GM12878 (cell line): Measurements from ENCODE around the gene TFDP1.

Source experiments
- CTCF ChIP-seq, 3 experiments: IDR thresholded peaks in 2 of 3; conservative IDR thresholded peaks in 1 of 3; 2 replicates each; pipeline ENCODE4 v1.5.1; 2011; ENCODE audit warnings: low read depth in 3 of 3, low read length in 3 of 3, mild to moderate bottlenecking in 3 of 3, control low read depth in 2 of 3, moderate library complexity in 2 of 3, inconsistent platforms in 1 of 3, mixed read lengths in 1 of 3; ENCODE audit not compliant: control insufficient read depth in 2 of 3, insufficient read depth in 1 of 3; ENCODE audit errors: extremely low read depth in 1 of 3
- MXI1 ChIP-seq: fragments of 150-350 bp; IDR thresholded peaks from 2 replicates; pipeline ENCODE4 v1.6.1; 2011; ENCODE audit warnings: low read depth, mild to moderate bottlenecking, inconsistent platforms, low read length, improper control_type of control experiment
- POLR2AphosphoS5 ChIP-seq: IDR thresholded peaks from 2 replicates; pipeline ENCODE4 v1.6.1; 2011; ENCODE audit warnings: mild to moderate bottlenecking, low read length, inconsistent platforms
- SMAD1 ChIP-seq: fragments of 450-650 bp; IDR thresholded peaks from 2 replicates; pipeline ENCODE4 v1.6.1; 2018; ENCODE audit warnings: mild to moderate bottlenecking, low read depth; ENCODE audit not compliant: partially characterized antibody
- STAT3 ChIP-seq: IDR thresholded peaks from 2 replicates; pipeline ENCODE4 v1.6.1; 2011; ENCODE audit warnings: low read depth, low read length, improper control_type of control experiment
- SUZ12 ChIP-seq: fragments of 200-600 bp; sonication (generic); IDR thresholded peaks from one replicate; pipeline ENCODE4 v1.6.1; 2018; ENCODE audit warnings: antibody characterized with exemption, mild to moderate bottlenecking; ENCODE audit not compliant: unreplicated experiment
- ZNF207 ChIP-seq: fragments of 450-650 bp; IDR thresholded peaks from 2 replicates; pipeline ENCODE4 v1.6.1; 2014; ENCODE audit warnings: antibody characterized with exemption, mild to moderate bottlenecking, borderline replicate concordance
- TF ChIP-seq, protein P1 (sequence below): IDR thresholded peaks from 2 replicates; pipeline ENCODE4 v1.6.1; 2011; ENCODE audit warnings: low read depth, low read length, improper control_type of control experiment, borderline replicate concordance
- TF ChIP-seq, protein P2 (sequence below): IDR thresholded peaks from 2 replicates; pipeline ENCODE4 v1.6.1; 2012; ENCODE audit warnings: mild to moderate bottlenecking, low read depth, low read length

GRCh38 chr13:113607056-113607888, 22.7 kb downstream of the TFDP1 start:
- TF ChIP-seq CTCF (IDR thresholded peaks at IDR 0.05 in 2 of 3, conservative IDR thresholded peaks at IDR 0.05 in 1 of 3; ENCODE audit: control insufficient read depth in 2 of 3, extremely low read depth in 1 of 3, insufficient read depth in 1 of 3, low read depth in 3 of 3, low read length in 3 of 3) (no peak), STAT3 (no peak), POLR2AphosphoS5 (no peak), SMAD1 (no peak), MXI1 (no peak), ZNF207 (no peak), SUZ12 (no peak)
- TF ChIP-seq, protein P1, sequence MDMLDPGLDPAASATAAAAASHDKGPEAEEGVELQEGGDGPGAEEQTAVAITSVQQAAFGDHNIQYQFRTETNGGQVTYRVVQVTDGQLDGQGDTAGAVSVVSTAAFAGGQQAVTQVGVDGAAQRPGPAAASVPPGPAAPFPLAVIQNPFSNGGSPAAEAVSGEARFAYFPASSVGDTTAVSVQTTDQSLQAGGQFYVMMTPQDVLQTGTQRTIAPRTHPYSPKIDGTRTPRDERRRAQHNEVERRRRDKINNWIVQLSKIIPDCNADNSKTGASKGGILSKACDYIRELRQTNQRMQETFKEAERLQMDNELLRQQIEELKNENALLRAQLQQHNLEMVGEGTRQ, result no peak
- TF ChIP-seq, protein P2, sequence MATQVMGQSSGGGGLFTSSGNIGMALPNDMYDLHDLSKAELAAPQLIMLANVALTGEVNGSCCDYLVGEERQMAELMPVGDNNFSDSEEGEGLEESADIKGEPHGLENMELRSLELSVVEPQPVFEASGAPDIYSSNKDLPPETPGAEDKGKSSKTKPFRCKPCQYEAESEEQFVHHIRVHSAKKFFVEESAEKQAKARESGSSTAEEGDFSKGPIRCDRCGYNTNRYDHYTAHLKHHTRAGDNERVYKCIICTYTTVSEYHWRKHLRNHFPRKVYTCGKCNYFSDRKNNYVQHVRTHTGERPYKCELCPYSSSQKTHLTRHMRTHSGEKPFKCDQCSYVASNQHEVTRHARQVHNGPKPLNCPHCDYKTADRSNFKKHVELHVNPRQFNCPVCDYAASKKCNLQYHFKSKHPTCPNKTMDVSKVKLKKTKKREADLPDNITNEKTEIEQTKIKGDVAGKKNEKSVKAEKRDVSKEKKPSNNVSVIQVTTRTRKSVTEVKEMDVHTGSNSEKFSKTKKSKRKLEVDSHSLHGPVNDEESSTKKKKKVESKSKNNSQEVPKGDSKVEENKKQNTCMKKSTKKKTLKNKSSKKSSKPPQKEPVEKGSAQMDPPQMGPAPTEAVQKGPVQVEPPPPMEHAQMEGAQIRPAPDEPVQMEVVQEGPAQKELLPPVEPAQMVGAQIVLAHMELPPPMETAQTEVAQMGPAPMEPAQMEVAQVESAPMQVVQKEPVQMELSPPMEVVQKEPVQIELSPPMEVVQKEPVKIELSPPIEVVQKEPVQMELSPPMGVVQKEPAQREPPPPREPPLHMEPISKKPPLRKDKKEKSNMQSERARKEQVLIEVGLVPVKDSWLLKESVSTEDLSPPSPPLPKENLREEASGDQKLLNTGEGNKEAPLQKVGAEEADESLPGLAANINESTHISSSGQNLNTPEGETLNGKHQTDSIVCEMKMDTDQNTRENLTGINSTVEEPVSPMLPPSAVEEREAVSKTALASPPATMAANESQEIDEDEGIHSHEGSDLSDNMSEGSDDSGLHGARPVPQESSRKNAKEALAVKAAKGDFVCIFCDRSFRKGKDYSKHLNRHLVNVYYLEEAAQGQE, result no peak
